ENCODE results near the gene HCN2.

GRCh38 chr19:547836-548720 lies 41.6 kb upstream of the HCN2 start:
- TF ChIP-seq CTCF (IDR thresholded peaks at IDR 0.05) (no peak), POLR2AphosphoS5 (IDR thresholded peaks at IDR 0.05) (no peak), POLR2A (IDR thresholded peaks at IDR 0.05) (no peak)

Data from prostate gland (tissue), 2 donors.